HL-60 (cell line): ENCODE results near the gene TP53I11.

Experiments used
- DNase-seq, 2 experiments: peaks; one replicate each; pipeline ENCODE4 v3.0.0-alpha.2; 2010 to 2020; ENCODE audit warnings: low read depth in 1 of 2, low spot score in 1 of 2
- H3K27ac ChIP-seq: fragments of 250-450 bp; sonication (Bioruptor Pico); replicated peaks from 2 replicates; pipeline ENCODE4 v1.5.1; 2020; ENCODE audit warnings: mild to moderate bottlenecking, moderate library complexity
- H3K27me3 ChIP-seq: fragments of 250-450 bp; sonication (Bioruptor Pico); 2 replicates; pipeline ENCODE4 v1.5.1; 2021; ENCODE audit warnings: mild to moderate bottlenecking, moderate library complexity; ENCODE audit not compliant: insufficient read depth, poor library complexity, severe bottlenecking
- H3K4me3 ChIP-seq: replicated peaks from 2 replicates; pipeline ENCODE4 v1.5.1; 2011; ENCODE audit warnings: mild to moderate bottlenecking, control low read depth, low read length; ENCODE audit not compliant: insufficient read depth
- CTCF ChIP-seq: IDR thresholded peaks from one replicate; pipeline ENCODE4 v1.5.1; 2011; ENCODE audit warnings: low read length, control low read depth, inconsistent platforms; ENCODE audit not compliant: insufficient read depth
- GABPA ChIP-seq: IDR thresholded peaks from 2 replicates; pipeline ENCODE4 v1.6.1; 2012; ENCODE audit warnings: low read depth
- POLR2AphosphoS5 ChIP-seq: IDR thresholded peaks from 2 replicates; pipeline ENCODE4 v1.6.1; 2012; ENCODE audit warnings: low read depth
- REST ChIP-seq: IDR thresholded peaks from 2 replicates; pipeline ENCODE4 v1.6.1; 2012; ENCODE audit warnings: low read depth; ENCODE audit not compliant: insufficient replicate concordance
- SPI1 ChIP-seq: IDR thresholded peaks from 2 replicates; pipeline ENCODE4 v1.6.1; 2012; ENCODE audit warnings: low read depth, mild to moderate bottlenecking, borderline replicate concordance

The TP53I11 gene

GRCh38 chr11:44913502-44913901 is 37.2 kb downstream of the TP53I11 start:
- H3K4me3 ChIP-seq, result no peak overlapping the region
- no peak overlapping the region for H3K27ac ChIP-seq
- DNase-seq, result no peak
- TF ChIP-seq GABPA (no peak), CTCF (no peak), REST (no peak), POLR2AphosphoS5 (no peak), SPI1 (no peak)
- H3K27me3 ChIP-seq, result peaks cover 2% of the 10 kb centered on the region

GRCh38 chr11:44912270-44912987 is 38.3 kb downstream of the TP53I11 start:
- Histone ChIP-seq H3K27me3 (peaks cover 2% of the 10 kb centered on the region), H3K4me3 (no peak overlapping the region), H3K27ac (no peak overlapping the region)
- TF ChIP-seq CTCF (no peak), GABPA (no peak), POLR2AphosphoS5 (no peak), REST (no peak), SPI1 (no peak)
- no peak for DNase-seq

DNA sequence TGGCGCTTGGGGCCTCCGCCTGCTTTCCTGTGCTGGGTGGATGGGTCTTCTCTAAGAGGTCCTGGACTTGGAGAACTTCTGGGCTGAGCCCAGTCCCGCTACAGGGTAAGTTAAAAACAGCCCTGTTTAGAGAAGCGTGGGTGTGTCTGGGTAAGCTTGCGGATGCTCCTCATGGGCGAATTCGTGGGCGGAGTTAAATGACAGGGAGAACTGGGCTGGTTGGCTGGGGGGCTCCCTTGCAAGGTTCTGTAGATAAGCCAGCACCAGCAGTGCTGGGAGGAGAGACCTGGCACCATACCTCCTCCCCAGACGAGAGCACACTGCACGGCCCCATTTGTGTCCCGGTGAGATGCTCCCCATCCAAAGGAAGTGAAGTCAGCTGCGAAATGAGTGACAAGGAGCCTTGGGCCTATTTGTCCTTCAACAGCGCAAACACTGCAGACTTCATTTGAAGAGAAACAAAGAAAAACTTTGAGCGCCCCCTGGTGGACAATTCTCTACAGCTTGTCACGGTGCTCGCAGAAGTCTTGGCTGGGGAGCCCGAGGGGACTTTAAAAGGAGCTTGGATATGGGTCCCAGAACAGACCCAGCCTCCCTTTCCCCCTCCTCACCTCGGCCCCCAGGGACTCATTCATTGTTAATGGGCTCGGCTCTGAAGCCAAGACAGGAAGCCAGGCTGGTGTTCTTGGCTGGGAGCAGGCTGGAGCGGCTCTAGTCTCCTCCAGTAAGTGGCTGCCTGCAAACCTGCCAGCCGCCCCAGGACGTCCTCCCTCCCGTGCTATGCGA is 39.5 kb downstream of the TP53I11 start:
- TF ChIP-seq SPI1 (no peak), CTCF (peak; percentile 50)
- Histone ChIP-seq H3K4me3 (no peak overlapping the region), H3K27me3 (peaks cover 2% of the 10 kb centered on the region), H3K27ac (no peak overlapping the region)
- DNase-seq, result peak in 1 of 2 experiments; percentile 79
